KMS-11 (cell line): ENCODE results near the gene MGRN1.

Source experiments
- H2AFZ ChIP-seq: fragments of 200-600 bp; sonication (generic); 2 replicates; pipeline ENCODE4 v1.6.1; 2016; ENCODE audit warnings: antibody characterized with exemption, mixed run types, low read depth
- H3K27ac ChIP-seq: fragments of 200-600 bp; sonication (generic); 2 replicates; pipeline ENCODE4 v1.6.1; 2016; ENCODE audit warnings: mild to moderate bottlenecking, mixed run types
- H3K27me3 ChIP-seq: fragments of 200-600 bp; sonication (generic); 2 replicates; pipeline ENCODE4 v1.6.1; 2017; ENCODE audit warnings: mild to moderate bottlenecking, low read depth, mixed run types, moderate library complexity; ENCODE audit not compliant: insufficient read depth
- H3K36me3 ChIP-seq: fragments of 200-600 bp; sonication (generic); 2 replicates; pipeline ENCODE4 v1.6.1; 2017; ENCODE audit warnings: mild to moderate bottlenecking, mixed run types; ENCODE audit not compliant: insufficient read depth
- H3K4me1 ChIP-seq: fragments of 200-600 bp; sonication (generic); 2 replicates; pipeline ENCODE4 v1.6.1; 2016; ENCODE audit warnings: mild to moderate bottlenecking, low read depth, mixed run types; ENCODE audit not compliant: poor library complexity, severe bottlenecking
- H3K4me2 ChIP-seq: fragments of 200-600 bp; sonication (generic); 2 replicates; pipeline ENCODE4 v1.7.0; 2016; ENCODE audit warnings: mild to moderate bottlenecking, mixed run types
- H3K4me3 ChIP-seq: fragments of 200-600 bp; sonication (generic); IDR thresholded peaks from 2 replicates; pipeline ENCODE4 v1.6.1; 2017; ENCODE audit warnings: low read depth, low read length, mixed read lengths; ENCODE audit not compliant: insufficient read depth
- H3K79me2 ChIP-seq: fragments of 200-600 bp; sonication (generic); 2 replicates; pipeline ENCODE4 v1.6.1; 2016; ENCODE audit warnings: low read depth, mixed run types; ENCODE audit not compliant: insufficient read depth
- H3K9ac ChIP-seq: fragments of 200-600 bp; sonication (generic); 2 replicates; pipeline ENCODE4 v1.6.1; 2016; ENCODE audit warnings: mild to moderate bottlenecking, mixed run types
- H4K20me1 ChIP-seq: fragments of 200-600 bp; sonication (generic); 2 replicates; pipeline ENCODE4 v1.6.1; 2016; ENCODE audit warnings: mild to moderate bottlenecking, mixed run types; ENCODE audit not compliant: insufficient read depth
- TF ChIP-seq, protein P1 (sequence below): fragments of 200-600 bp; sonication (generic); conservative IDR thresholded peaks from 2 replicates; pipeline ENCODE4 v1.6.1; 2017; ENCODE audit warnings: low read depth, mild to moderate bottlenecking, antibody characterized with exemption, low read length, moderate library complexity, mixed read lengths

The MGRN1 gene

DNA sequence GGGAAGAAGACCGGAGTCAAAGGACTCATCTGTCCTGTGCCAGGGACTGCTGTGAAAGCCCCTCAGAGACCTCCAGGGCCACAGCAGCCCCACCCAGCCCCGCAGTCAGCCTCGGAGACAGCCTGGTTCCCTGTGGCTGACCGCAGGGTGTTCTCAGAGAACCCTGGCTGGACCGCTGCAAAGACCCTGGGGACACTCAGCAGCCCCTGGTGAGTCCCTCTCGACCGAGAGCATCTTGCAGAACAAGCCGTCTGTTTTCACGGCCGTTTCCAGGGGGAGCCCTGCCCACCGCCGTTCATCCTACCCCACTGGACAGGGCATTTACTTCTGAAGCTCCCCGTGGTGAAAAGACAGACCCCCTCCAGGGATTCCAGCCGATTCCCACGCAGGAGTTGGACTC is 20.2 kb upstream of the MGRN1 start:
- Histone ChIP-seq H4K20me1 (no peaks in the 10 kb centered on the region), H3K36me3 (no peaks in the 10 kb centered on the region), H3K27ac (no peak overlapping the region), H3K4me1 (no peaks in the 10 kb centered on the region), H3K79me2 (no peaks in the 10 kb centered on the region), H3K9ac (no peak overlapping the region), H3K4me2 (no peak overlapping the region), H3K4me3 (no peak overlapping the region), H3K27me3 (peaks cover 21% of the 10 kb centered on the region; the same call in 1 of the 2 replicates), H2AFZ (no peak overlapping the region)
- TF ChIP-seq, protein P1, sequence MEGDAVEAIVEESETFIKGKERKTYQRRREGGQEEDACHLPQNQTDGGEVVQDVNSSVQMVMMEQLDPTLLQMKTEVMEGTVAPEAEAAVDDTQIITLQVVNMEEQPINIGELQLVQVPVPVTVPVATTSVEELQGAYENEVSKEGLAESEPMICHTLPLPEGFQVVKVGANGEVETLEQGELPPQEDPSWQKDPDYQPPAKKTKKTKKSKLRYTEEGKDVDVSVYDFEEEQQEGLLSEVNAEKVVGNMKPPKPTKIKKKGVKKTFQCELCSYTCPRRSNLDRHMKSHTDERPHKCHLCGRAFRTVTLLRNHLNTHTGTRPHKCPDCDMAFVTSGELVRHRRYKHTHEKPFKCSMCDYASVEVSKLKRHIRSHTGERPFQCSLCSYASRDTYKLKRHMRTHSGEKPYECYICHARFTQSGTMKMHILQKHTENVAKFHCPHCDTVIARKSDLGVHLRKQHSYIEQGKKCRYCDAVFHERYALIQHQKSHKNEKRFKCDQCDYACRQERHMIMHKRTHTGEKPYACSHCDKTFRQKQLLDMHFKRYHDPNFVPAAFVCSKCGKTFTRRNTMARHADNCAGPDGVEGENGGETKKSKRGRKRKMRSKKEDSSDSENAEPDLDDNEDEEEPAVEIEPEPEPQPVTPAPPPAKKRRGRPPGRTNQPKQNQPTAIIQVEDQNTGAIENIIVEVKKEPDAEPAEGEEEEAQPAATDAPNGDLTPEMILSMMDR = no peak

DNA sequence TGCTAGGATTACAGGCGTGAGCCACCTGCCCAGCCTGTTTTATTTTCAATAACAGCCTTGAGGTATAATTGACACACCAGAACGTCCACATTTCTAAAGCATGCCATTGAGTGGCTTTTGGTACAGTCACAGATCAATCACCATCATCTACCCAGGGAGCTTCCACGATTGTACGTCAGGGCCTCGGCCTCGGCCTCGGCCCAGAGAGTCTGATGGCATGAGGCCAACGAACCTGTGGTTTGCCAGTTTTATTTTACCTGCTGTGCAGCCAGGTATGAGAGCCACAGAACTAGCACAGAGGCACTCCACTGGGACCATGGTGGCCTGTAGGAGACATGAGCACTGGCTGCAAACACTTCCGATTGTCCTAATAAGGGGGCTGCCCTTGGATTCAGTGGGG is 18.3 kb upstream of the MGRN1 start:
- H3K27me3 ChIP-seq = peaks cover 7% of the 10 kb centered on the region; the same call in 1 of the 2 replicates
- TF ChIP-seq, protein P1 = no peak
- H3K27ac ChIP-seq = no peak overlapping the region
- H3K4me1 ChIP-seq = no peaks in the 10 kb centered on the region
- no peaks in the 10 kb centered on the region for H4K20me1 ChIP-seq
- no peak overlapping the region for H3K9ac ChIP-seq
- no peak overlapping the region for H3K4me3 ChIP-seq
- no peak overlapping the region for H2AFZ ChIP-seq
- no peaks in the 10 kb centered on the region for H3K36me3 ChIP-seq
- no peak overlapping the region for H3K4me2 ChIP-seq
- no peaks in the 10 kb centered on the region for H3K79me2 ChIP-seq

DNA sequence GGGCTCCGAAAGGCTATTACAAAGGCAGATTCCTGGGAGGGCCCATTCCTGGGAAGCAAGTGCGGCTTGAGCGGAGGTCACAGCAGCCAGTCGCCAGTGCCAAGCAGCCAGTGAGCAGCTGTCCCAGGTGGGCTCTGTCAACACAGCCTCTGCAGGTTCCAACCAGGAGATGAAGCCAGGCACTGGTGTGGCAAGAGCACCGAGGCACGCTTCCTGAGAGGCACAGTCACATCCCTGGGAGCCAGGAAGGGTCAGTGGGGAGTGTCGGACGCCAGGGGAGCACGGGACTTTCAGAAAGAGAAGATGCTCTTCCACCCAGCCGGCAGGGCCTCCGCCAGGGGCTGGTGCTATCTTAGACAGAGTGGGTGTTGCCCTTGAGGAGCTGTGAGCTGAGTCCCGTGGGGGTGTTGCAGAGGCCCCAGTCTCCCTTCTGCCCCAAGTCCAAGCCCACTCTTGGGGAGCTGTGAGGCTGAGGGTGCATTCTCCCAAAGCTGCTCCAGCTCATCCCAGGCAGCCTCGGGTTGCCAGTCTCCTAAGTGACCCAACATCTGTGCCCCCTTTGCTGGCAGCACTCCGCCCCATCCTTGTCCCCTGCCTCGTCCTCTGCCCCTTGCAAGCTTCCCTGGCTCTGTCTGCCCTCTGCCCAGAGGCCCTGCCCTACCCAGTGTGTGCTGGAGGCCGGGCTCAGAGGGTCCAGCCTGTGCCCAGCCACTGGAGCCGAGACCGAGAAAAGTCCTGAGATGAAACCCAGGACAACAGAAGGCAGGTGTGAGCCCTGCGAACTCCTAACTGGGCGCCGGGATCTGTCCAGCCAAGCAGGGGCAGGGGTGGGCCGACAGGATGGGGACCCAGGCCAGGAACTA is 16.6 kb upstream of the MGRN1 start:
- TF ChIP-seq, protein P1 = no peak
- H3K4me1 ChIP-seq = peaks cover 3% of the 10 kb centered on the region
- no peaks in the 10 kb centered on the region for H4K20me1 ChIP-seq
- no peaks in the 10 kb centered on the region for H3K27me3 ChIP-seq
- no peak overlapping the region for H3K4me2 ChIP-seq
- no peak overlapping the region for H2AFZ ChIP-seq
- peaks cover 3% of the 10 kb centered on the region; the same call in 1 of the 2 replicates for H3K79me2 ChIP-seq
- no peaks in the 10 kb centered on the region for H3K36me3 ChIP-seq
- H3K27ac ChIP-seq = no peak overlapping the region
- H3K9ac ChIP-seq = no peak overlapping the region
- no peak overlapping the region for H3K4me3 ChIP-seq

DNA sequence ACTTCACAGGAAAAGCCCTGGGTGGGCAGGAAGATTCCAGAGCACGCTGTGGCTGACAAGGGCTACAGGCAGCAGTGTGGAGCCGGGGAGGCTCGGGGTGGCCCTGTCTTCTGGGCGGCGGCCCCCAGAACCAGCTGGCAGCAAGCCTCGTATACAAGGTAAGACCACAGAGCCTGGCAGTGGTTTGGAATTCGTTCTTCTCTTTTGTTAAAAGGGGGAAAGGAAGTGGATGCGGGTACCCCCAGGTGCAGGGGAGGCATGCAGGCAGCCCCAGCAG is 16.0 kb upstream of the MGRN1 start:
- Histone ChIP-seq H3K9ac (no peak overlapping the region), H3K4me1 (peaks cover 9% of the 10 kb centered on the region), H3K36me3 (no peaks in the 10 kb centered on the region), H3K27me3 (no peaks in the 10 kb centered on the region), H3K4me3 (no peak overlapping the region), H2AFZ (no peak overlapping the region), H3K79me2 (peaks cover 8% of the 10 kb centered on the region; the same call in 1 of the 2 replicates), H3K4me2 (no peak overlapping the region), H3K27ac (no peak overlapping the region), H4K20me1 (no peaks in the 10 kb centered on the region)
- TF ChIP-seq, protein P1 = no peak
